Measurements from ENCODE around the gene MT1A.

DNA sequence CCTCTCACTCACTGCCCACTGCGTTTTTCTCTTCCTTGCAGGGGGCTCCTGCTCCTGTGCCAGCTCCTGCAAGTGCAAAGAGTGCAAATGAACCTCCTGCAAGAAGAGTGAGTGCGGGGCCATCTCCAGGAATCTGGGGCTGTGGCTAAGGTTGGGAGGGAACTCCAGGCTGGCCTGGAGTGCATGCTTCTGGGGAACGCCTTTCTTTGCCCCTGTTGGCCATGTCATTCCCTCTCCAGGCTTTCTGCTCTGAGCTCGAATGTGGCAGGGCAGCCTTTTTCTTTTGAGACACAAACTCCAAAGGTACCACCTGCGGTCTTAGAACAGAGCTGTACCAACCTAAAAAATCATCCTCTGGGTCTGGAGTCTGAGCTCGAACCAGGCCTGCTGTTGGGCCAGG is 20.3 kb upstream of the MT1A start:
- TF ChIP-seq ZBTB43 (CRISPR knock-in tag; IDR thresholded peaks at IDR 0.05) (no peak), CTCF (IDR thresholded peaks at IDR 0.05) (no peak), USF1 (CRISPR knock-in tag; IDR thresholded peaks at IDR 0.05) (no peak), ATF2 (CRISPR knock-in tag; IDR thresholded peaks at IDR 0.05; ENCODE audit: borderline replicate concordance, low read depth) (no peak), USF2 (CRISPR knock-in tag; IDR thresholded peaks at IDR 0.05) (no peak)
- TF ChIP-seq, protein P1, sequence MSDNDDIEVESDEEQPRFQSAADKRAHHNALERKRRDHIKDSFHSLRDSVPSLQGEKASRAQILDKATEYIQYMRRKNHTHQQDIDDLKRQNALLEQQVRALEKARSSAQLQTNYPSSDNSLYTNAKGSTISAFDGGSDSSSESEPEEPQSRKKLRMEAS (CRISPR knock-in tag; IDR thresholded peaks at IDR 0.05): no peak
- TF ChIP-seq, protein P2, sequence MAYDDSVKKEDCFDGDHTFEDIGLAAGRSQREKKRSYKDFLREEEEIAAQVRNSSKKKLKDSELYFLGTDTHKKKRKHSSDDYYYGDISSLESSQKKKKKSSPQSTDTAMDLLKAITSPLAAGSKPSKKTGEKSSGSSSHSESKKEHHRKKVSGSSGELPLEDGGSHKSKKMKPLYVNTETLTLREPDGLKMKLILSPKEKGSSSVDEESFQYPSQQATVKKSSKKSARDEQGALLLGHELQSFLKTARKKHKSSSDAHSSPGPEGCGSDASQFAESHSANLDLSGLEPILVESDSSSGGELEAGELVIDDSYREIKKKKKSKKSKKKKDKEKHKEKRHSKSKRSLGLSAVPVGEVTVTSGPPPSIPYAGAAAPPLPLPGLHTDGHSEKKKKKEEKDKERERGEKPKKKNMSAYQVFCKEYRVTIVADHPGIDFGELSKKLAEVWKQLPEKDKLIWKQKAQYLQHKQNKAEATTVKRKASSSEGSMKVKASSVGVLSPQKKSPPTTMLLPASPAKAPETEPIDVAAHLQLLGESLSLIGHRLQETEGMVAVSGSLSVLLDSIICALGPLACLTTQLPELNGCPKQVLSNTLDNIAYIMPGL (CRISPR knock-in tag; IDR thresholded peaks at IDR 0.05): no peak
